Activated gamma-delta T cell (primary cell): ENCODE data around the gene GNAI2.
"Not testable (repeated sequence)": the region's sequence is repeated elsewhere in the genome, so short reads cannot be mapped to it uniquely, and the experiment has no call there.

Experiments
- DNase-seq: peaks from one replicate; lab custom pipeline; 2025; lab: John Stamatoyannopoulos, UW

GNAI2 gene

DNA sequence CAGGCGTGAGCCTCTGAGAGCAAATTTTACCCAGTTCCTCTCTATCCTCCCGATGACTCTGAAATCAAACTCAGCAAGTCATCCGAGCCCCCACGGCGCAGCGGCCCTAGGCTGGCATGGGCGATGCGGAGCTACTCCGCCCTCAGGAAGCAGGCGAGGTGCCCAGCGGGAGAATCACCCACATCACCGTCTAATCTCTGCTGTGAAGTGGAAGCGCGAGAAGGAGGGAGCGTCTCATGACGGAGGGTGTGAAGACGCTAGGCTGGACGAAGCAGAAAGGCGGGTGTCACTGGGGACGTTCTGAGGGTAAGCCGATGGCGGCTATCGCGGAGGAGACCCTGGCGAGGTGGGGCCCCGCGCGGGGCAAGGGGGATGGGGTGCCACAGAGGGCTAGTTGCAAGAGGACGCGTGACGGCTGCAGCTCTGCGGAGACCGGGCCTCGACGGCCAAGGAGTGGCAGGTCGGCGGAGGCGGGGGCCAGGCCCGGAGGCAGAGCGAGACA, 9.1 kb upstream of the GNAI2 start:
- DNase-seq, result peak; percentile 29

DNA sequence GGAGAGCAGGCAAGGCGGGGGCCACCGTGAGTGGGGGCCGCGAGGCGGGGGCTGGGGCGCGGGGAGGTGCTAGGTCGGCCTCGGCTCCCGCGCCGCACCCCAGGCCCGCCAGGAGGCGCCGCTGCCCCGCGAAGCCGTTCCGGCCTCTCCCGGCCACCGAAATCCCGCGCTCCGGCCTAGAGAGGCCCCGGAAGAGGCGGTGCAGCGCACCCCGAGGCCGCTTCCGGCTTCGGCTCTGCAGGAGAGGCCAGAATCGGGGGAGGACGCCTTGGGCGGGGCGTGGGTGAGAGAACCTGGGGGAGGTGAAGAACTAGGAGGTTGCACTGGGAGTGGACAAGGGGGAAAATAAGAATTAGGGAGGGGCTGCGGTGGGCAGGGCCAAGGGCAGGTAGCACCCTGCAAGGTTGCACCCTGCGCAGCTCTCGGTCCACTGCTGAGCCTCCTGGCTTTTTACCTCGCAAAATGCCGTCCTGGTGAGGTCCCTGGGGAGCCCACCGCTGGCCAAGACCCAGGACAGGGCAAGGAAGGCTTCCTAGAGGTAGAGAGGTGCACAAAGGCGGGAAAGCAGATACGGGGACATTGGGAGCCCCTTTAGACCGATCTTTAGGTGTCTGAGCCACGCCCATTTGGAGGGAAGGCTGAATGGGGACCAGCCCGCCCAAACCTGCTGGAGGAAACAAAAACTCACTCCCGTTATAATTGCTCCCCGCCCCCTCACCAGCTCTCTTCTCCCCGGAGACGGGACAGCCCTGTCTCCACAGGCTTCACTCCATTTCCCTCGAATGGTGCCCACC, 8.4 kb upstream of the GNAI2 start:
- peak; percentile 85 for DNase-seq

DNA sequence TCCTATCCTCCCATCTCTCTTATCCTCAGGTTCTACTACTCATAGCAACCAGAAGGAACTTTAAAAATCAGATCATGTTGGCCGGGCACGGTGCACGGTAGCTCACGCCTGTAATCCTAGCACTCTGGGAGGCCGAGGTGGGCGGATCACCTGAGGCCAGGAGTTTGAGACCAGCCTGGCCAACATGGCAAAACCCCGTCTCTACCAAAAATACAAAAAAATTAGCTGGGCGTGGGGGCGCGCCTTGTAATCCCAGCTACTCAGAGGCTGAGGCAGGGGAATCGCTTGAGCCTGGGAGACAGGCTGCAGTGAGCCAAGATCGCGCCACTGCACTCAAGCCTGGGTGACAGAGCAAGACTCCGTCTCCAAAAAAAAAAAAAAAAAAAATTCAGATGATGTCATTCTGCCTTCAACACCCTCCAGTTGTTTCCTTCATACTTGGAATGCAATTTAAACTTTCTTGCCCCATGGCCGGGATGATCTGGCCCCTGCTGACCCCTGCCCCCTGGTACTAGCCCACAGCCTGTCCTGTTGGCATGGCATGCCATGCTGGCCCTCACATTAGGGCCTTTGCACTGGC, 7.7 kb upstream of the GNAI2 start:
- not testable (repeated sequence) for DNase-seq

DNA sequence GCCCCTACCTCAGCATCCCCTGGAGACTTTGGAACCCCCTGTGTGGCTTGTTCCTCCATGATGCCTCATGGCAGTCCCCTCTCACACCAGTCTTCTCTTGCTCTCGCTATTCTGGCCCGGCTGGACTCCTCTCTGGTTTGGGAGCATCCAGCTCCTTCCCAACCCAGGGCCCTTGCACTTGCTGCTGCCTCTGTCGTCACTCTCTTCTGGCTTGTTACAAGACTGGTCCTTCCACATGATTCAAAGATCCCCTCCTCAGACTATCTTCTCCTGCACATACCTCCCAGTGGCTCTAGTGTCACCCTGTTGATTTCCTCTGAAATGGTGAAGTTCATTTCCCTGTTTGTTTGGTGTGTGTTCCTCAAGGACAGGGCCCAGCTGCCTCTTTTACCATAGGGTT, 6.5 kb upstream of the GNAI2 start:
- no peak for DNase-seq

DNA sequence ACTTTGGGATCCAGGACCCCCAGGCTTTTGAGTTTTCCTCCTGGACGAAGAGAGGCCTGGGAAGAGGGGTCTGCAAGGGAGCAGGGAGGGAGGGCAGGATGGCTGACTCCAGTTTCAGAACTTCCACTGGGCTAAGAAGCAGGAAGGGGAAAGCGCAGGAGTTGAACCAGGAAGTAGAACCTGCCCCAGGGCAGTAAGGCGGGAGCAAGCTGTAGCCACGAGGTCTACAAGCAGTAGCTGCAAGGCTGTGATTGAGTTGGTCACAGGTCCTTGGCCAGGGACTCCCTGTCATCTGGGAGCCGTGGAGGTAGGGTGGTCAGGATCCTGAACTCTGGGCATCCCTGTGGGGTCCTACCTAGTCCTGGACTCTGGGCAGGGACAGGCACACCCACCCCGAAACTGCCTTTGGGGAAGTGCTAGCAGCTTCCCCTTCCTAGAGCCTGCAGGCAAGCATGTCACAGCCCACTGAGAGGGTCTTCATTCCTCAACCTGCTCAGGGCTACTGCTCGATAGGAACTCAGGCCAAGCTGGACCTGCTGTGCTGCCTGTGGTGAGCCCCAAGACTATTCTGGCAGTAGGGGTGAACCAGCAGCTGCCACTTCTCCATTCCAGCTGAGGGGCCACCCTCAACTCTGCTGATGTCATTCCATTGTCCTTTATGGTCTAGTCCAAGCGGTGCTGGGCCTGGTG, 5.8 kb upstream of the GNAI2 start:
- no peak for DNase-seq

DNA sequence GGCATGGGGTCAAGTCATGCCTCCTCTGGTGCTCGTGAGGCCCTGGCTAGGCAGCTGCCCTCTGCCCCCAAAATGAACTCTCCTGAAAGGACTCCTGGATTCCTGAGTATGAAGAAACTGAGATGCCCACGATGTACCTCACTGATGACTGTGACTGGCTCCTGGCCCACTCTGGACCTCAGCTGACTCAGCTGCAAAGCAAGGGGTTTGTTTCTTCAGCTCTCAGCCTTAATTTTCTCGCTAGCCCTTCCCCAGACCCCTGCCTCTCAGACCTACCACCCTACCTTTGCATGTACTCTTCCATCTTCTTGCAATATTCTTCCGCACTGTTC, 5.2 kb upstream of the GNAI2 start:
- DNase-seq, result no peak

DNA sequence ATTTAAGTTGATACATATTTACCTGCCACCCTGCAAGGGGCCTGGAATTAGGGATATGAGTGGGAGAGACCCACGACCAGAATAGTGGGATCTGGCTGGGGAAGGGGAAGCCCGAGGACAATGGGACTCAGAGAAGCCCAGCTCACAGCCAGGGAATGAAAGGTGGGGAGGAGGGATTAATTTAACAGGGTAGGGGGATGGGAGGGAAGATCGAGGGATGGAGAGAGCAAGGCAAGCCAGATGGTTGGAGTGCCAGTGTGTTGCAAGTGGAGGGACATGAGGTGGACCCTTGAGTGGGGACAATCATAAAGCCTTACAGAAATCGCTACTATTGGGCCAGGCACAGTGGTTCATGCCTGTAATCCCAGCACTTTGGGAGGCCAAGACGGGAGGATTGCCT, 4.4 kb upstream of the GNAI2 start:
- DNase-seq, result no peak

DNA sequence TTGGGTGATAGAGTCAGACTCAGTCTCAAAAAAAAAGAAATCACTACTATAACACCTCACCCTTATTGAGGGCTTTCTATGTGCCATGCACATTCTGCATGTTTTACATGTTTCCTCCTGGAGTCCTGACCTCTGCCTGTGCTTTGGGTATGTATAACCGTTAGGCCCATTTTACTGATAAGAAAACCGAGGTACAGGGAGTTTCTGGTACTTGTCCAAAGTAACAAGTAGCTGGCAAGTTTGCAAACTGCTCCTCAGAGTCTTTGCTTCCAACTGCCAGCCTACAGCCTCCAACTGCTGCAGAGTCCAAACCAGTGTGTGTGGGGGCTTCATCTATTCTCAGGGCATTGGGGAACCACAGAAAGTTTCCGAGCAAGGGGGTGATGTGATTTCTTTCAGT, 3.7 kb upstream of the GNAI2 start:
- DNase-seq, result no peak

DNA sequence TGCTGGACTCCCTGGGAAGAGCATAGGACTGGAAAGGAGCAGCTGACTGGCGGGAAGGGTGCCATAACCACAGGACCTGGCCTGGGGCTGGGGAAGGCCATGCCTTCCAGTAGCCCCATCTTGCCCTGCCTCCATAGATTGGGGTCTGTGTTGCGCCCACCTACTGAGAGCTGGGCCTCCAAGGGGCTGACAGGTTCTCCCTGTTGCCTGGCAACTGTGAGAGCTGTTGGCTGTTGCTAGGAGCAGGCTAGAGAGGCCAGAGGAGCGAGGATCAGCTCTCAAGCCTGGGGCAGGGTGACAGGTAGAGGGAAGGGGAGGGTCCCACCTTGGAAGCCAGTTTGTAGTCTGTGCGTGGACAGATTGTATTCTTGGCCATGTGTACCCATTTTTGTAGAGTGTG, 2.8 kb upstream of the GNAI2 start:
- DNase-seq, result no peak

DNA sequence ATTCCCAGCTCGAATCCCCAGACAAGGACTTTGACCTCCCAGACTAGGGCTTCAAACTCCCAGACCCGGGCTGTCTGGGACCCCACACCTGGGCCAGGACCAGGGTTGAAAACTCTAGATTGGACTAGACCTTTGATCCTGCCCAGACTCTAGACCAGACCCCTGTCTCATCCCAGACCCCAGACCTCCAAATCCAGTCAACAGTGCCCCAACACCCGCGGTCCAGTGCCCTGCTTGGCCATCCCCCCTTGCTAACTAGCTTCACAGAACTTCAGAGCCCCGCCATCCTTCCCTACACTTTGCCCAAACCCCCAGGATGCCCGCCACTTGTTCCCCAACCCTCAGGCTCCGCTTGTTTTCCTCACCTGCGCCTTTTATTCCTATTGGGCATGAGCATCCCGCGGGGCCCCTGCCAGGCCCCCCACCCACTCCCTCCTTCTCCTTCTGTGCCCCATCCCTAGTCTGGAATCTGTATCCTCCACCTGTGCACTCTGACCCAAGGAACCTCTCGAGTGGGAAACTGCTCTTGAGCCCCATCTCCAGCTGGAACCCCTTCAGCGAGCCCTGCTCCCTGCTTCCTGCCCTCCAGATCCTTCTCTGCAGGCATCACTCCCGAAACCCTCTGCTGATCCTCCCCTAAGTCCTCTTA, 604 bp downstream of the GNAI2 start:
- DNase-seq, result no peak

DNA sequence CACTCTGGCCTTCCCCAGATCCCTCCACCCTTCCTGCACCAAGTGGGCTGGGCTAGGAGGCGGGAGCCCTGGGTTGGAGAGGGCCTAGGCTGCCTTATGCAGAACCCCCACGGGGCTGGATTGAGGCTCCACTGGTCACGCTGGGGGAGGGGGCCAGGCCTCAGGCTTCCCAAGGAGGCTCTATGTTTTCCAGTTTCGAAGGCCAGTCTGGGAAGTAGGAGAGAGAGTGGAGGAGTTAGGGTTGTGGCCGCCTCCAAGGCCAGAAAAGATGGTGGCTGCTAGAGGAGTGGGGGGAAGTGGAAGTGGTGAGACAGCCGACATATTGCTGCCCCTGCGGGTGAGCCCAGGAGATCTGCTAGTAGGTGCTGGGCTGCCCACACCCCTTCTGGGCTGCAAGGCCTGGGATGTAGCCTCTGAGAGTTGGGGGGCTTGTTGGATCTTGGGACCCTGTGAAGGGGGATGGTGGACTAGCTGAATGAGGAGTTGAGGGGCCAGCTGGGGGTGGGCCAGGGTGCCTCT, 1.2 kb downstream of the GNAI2 start:
- no peak for DNase-seq

DNA sequence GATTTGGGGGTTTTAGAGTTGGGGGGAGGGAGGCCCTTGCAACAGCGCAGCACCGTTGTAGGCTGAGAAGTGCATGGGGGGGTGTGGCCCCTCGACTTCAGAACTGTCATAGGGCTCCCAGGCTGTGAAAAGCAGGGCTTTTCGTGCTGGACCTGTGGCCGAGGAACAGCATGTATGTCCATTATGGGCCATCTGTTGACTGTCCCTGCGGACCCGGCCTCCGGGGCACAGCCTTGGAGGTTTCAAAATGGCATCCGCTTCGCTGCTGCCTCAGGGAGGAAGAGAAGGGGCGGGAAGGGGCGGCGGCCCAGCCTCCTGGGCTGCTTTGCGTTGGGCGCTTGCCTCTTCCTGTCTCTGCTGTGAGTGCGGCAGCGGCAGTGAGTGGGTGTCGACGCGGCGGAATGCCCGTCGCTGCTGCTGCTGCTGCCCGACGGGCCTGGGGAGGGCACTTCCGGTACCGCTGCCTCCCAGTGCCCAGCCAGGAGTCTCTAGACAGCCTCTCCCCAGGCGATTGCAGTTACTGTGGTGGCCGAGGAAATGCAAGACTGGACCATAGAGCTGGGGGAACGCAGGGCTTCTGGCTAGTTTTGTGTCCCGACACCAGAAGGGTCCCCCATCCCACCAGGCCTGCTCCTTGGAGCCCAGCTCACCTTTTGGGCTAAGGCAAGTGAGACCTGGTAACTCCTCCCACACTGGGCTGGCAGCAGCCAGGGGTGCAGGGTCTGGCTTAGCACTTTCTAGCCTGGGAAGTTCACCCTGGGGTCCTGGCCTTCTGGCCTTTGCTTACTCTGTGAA, 1.9 kb downstream of the GNAI2 start:
- DNase-seq, result peak; percentile 76

DNA sequence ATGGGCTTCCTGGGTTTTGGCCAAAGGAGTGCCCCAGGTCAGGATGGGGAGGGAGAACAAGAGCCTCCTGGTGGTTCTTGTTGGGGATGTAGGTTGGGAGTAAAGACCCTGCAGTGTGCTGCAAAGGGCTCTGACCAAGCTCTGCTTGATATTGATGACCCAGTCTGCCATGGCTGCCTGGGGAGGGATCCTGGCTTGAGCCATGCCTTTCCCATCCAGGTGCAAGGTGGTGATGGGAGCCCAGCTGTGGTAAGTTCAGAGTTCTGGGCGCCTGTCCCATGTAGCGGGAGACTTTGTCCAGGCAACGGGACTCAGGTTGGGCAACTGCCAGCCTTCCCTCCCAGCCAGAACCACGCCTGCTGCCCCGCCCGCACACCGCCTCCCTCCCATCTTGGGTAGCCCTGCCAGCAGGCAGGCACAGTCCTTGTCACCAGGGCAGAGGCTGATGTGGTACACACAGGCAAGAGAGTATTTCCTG, 2.6 kb downstream of the GNAI2 start:
- DNase-seq, result no peak

DNA sequence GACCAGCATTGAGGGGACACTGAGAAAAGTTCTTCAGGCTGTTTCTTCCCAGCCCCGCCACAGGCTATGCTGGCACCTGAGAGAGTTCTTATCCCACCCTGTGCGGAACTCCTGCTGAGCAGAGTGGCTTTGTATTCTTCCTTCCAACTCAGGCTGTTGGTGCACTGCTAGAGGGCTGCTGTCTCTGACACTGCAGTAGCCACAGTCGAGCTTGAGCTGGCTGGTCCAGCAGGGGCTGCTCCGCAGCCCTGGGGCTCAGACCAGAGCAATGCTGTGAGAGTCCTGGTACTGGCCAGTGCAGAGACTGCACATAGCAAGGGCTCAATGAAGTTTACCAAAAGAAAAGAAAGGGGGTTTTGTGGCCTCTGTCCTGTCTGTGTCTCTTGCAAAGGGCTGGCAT, 3.6 kb downstream of the GNAI2 start:
- no peak for DNase-seq

DNA sequence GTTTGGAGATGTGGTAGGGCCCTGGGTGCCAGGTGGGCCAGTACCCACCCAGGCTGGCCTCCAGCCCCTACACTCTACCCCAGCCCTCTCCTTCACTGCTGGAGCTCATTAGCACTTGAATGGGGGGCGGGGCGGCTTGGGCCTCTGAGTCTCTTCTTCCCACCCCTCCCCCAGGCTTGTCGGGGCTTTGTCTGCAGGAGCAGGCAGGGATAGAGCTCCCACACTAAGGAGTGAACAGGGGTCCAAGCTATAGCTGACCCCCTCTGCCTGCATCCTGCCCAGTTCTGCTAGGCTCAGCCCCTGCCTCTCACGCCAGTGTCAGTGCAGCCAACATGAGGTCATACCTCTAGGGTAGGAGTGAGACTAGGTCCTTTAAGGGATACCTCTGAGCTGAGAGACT, 5.2 kb downstream of the GNAI2 start:
- DNase-seq, result no peak

DNA sequence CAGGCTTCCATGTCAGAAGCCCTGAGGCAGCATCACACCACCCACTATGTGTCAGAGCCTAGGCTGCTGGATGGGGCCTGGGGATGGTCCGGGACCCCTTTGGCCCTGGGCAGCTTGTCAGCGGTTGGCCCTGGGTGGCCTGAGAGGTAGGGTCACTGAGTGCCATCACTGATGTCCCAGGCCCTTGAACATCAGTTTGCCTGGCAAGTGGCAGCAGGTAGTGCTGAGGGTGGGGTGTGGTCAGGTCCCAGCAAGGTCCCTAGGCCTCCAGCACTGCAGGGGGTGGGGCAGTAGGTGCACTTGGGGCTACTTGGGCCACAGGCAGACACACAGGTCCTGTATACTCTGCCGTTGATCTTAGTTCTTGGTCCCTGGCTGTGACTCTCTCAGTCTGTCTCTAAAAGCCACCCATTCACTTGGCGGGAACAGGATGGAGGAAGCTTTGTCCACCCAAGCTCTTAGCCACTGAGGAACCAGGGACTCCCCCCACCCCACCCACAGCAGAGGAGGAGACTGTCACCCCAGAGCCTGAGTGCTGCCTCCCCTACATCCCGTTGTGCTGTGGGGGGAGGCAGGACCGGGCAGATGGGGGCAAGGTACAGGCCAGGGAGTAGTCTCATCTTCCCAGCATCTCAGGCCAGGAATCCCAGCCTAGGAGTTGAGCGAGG, 5.8 kb downstream of the GNAI2 start:
- DNase-seq, result no peak

DNA sequence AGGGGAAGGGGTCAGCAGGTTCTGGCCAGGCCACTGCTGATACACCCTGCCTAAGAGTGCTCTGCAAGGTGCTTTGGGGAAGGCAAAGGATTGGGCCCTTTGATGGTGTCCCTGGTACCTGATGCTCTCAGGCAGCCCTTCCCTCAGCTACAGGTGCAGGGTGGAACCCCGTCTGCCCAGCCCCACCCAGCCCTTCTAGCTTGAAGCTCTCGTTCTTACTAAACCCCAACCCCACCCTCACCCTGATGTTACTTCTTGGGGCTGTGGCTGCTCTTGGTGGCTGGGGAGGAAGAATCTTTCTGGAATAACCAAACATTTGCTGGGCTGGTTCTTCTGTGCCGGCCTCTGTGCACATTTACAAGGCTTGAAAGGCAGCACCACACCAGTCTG, 6.4 kb downstream of the GNAI2 start:
- DNase-seq, result no peak

DNA sequence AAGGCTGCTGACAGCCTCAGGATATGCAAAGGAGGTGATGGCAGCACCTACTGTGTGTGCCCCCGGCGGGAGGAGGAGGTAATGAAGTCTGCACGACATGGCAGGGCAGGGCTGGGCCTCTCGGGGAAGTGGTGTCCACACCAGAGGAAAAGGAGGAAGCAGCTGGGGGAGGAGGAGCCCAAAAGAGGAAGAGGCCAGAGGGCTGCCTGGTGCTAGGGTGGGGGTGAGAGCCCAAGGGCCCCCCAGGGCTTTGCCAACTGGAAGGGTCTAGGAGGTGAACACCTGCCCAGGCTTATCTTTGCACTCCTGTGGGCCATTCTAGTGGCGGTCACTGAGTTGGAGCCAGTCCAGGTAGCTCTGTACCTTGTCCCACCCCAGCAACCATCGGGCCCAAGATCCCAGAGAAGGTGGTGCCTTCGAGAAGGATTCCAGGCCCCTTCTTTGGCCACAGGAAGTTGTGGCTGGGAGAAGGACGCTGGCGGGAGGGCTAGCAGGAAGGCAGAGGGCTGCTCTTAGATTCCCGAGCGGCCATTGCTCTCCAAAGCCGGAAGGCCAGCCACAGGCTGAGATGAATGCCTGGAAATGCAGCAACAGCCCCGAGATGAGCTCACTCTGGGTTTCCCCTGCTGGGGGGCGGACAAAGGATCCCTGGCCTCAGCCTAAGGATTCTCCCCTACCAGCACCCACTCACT, 7.0 kb downstream of the GNAI2 start:
- no peak for DNase-seq

DNA sequence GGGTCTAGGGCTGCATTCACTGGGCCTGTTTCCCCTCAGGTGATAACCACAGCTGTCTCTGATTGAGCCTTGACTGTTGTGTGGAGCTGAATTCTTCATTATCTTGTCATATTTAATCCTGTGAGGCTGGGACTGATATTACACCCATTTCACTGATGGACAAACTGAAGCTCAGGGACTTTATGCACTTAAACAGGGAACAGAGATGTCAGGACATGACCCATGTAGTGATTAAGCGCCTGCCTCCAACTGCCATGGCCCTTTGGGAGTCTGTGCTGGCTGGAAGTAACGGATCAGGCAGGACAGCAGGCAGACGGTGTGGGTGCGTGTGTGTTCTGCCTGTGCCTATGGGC, 7.5 kb downstream of the GNAI2 start:
- no peak for DNase-seq

DNA sequence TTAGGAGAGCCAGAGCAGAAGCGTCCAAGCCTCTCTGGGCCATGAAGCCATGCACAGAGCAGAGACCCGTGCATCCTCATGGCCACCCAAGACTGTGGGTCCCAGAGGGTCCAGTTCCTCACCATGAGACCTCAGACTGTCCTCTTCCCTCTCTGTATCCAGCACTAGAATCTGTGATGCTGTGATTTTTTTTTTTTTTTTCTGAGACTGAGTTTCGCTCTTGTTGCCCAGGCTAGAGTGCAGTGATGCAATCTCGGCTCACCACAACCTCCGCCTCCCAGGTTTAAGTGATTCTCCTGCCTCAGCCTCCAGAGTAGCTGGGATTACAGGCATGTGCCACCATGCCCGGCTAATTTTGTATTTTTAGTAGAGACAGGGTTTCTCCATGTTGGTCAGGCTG, 8.8 kb downstream of the GNAI2 start:
- DNase-seq, result not testable (repeated sequence)
